ENCODE results near the gene DLGAP1.

DLGAP1 gene

GRCh38 chr18:4236940-4237663, 218.0 kb downstream of the DLGAP1 start:
- DNase-seq = no peak

DNA sequence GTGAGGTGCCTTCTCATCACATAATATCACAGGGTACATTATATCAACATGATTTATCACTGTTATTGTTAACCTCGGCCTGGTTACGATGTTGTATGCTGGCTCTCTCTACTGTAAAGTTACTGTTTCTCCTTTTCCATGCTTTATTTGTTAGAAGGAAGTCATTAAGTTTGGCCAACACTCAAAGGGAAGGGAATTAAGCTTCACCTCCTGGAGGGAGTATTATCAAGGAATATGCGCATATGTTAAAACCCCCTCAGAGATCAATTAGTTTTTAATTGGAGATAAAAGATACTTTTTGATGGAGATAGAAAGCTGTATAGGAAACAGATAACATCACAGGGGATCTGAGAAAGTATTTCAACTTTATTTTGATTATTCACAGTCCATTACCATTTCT, 221.6 kb downstream of the DLGAP1 start:
- no peak for DNase-seq

DNA sequence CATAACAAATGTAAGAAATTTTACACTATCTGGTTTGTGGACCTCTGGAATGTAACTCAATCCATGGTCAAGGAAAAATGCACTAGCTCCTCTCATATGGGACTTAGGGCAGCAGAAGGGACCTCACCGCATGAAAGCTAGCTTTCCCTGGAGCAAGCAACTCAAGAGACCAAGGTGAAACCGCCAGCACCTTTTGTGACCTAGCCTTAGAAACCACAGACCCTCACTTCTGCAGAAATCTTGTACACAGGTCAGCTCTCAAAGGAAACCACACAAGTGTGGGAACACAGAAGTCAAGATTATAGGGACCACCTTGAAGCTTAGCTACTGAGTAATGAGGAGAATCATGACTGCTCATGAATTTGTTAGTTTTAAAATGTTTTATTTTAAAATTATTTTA, 222.5 kb downstream of the DLGAP1 start:
- DNase-seq = no peak

DNA sequence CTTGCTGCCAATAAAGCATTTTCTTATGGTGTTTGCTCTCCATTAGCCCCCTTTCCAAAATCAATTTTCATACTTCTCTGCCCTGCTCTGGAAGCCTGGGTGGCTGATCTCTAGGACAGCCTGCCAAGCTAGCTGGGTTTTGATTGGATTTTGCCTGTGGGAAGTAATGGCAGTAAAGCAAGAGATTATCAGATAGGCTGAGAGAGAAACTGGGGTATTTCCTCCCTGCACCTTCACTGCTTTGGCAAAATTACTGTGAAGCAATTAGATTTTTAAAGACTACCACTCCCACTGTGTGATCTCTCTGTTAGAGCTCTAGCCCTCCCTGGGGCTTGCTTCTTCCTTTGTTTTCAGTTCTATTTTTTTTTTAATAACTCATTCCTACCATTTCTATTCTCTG, 223.8 kb downstream of the DLGAP1 start:
- DNase-seq = no peak

DNA sequence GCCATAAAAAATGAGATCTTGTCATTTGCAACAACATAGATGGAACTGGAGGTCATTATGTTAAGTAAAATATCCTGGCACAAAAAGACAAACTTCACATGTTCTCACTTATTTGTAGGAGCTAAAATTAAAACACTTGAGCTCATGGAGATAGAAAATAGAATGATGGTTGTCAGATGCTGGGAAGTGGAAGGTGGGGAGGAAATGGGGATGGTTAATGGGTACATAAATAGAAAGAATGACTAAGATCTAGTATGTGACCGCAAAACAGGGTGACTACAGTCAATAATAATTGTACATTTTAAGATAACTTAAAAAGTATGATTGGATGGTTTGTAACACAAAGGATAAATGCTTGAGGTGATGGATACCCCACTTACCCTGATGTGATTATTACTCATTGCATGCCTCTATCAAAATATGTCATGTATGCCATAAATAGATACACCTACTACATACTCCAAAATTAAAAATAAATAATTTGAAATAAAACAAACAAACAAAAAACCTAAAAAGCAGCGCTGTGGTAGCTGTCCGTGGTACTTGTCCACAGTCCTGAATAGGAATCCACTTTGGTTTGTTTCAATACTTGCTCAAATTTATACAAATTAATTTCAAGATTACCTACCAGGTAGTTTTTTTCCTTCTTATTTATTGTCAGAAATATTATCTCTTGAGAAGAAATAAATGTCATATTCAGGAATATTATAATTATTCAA, 224.5 kb downstream of the DLGAP1 start:
- DNase-seq = no peak

DNA sequence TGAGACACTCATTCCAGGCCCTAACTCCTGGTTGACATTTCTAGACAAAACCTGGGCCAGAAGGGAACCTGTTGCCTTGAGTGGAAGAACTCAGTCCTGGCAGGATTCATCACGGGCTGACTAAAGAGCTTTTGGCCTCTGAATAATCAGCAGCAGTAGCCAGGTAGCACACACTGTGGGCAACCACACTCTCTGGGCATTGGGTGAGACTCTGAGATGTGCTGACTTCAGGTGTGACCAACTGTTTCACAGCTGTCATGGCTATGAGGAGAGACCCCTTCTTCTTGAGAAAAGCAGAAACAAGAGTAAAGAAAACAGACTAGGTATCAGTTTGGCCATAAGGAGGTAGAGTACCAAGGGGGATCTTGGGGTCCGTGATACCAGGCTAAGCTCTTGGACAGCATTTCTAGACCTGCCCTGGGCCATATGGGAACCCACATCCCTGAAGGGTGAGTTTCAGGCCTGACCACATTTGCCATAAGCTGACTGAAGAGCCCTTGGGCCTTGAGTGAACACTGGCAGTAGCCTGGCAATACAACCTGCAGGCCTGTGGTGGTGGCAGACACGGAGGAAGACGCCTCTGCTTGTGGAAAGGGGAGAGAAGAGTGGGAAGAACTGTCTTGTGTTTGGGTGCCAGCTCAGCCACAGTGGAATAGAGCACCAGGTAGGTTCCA, 230.9 kb downstream of the DLGAP1 start:
- no peak for DNase-seq

GRCh38 chr18:4211111-4211837, 243.8 kb downstream of the DLGAP1 start:
- DNase-seq = no peak

GRCh38 chr18:4208366-4208765, 246.7 kb downstream of the DLGAP1 start:
- DNase-seq = no peak

DNA sequence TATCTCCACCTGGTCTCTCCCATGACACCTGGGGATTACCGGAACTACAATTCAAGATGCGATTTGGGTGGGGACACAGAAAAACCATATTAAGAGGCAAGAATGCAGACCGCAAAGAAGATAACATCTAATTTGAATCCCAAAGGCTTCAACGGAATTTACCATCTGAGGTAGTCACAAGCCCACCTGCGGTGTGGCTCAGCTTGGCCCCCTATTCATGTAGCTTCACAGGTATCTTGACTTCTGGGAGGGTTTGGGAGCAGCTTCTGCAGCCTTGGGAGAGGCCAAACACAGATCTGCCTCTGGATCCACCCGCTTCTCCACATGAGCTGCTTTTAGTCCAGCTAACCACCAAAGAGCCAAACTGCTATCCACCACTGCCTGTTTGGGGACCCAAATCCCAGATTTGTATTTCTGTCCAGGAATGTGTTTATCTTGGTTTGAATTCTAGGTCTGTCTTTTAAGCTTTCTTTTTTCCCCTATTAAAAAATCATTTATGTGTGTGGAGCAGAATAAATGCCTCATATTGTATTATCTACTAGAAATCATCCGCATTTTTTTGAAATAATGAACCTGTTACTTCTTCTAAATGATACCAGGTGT, 247.6 kb downstream of the DLGAP1 start:
- DNase-seq = no peak

DNA sequence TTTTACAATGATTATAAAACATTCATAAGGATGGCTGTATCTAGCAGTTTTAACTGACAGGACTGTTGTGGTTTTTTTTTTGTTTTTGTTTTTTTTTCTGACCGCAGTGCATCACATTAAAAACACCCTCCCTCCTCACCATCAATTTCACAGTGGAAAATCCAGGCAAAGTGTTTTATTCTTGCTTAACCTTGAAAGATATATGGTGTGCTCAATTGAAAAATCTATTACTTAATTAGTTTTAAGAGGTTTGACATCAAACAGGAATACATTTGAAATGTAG, 250.7 kb downstream of the DLGAP1 start:
- no peak for DNase-seq

GRCh38 chr18:4203568-4204437, 251.3 kb downstream of the DLGAP1 start:
- DNase-seq = no peak

- DNase-seq = no peak
Measured at GRCh38 chr18:4200399-4200798, 254.7 kb downstream of the DLGAP1 start.

- no peak for DNase-seq
Measured at GRCh38 chr18:4198956-4199355, 256.2 kb downstream of the DLGAP1 start.

GRCh38 chr18:4196351-4196750, 258.8 kb downstream of the DLGAP1 start:
- DNase-seq = peak; percentile 68

- no peak for DNase-seq
Measured at GRCh38 chr18:4193086-4193485, 262.0 kb downstream of the DLGAP1 start.

- no peak for DNase-seq
Measured at GRCh38 chr18:4181882-4182568, 273.1 kb downstream of the DLGAP1 start.

DNA sequence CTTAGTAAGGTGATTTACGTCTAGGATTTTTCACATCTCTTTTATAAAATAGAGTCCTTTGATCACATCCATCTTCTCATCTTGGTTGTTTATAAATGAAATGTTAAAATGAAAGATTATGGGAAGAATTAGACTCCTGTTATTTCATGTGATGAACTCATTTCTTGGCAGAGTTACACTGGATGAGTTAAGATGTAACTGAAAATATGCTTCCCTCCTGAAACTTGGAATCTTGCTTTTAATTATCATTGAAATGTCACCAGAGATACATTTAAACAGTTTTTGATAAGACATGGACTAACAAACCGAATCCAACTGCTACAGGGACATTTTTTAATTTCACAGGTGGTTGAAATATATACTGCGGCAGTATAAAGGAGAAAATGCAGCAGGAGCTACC, 274.0 kb downstream of the DLGAP1 start:
- DNase-seq = no peak

- no peak for DNase-seq
Measured at GRCh38 chr18:4172196-4173100, 282.7 kb downstream of the DLGAP1 start.

DNA sequence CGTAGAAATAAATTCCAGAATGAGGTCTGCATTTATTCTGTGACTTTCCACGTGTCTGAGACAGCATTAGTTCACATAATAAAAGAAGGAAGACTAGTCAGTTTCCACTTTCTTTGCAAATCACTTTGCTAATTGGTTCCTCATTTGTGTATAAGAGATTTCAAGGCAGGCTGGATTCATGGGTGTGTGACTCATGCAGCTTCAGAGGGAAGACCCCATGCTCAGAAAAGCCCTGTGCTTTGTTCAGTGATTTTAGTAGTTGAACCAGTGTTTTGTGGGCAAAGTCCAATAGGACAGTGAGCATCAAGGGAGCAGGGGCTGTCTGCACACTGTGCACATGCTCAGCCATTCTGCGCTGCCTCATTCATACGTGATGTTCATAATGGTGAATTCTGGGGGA, 297.8 kb downstream of the DLGAP1 start:
- DNase-seq = no peak

- no peak for DNase-seq
Measured at GRCh38 chr18:4146797-4147196, 308.3 kb downstream of the DLGAP1 start.

Measured in NCI-H510A treated with DMSO at 0.1 percent for 48 hours (cell line).